Ammon's horn (tissue), 1 donor: ENCODE measurements around the gene TFR2.

Experiments
- DNase-seq: peaks from one replicate; pipeline ENCODE4 v3.0.0-alpha.2; 2016; ENCODE audit warnings: low spot score

TFR2 gene

GRCh38 chr7:100654908-100655831 lies 13.8 kb upstream of the TFR2 start:
- no peak for DNase-seq

- no peak for DNase-seq
Observed at GRCh38 chr7:100649826-100650565, 8.6 kb upstream of the TFR2 start.

GRCh38 chr7:100642534-100642907 lies 1.2 kb upstream of the TFR2 start:
- DNase-seq: no peak

- no peak for DNase-seq
Observed at GRCh38 chr7:100641860-100642533, 645 bp upstream of the TFR2 start.

- no peak for DNase-seq
Observed at GRCh38 chr7:100640517-100641440, 573 bp downstream of the TFR2 start.

- DNase-seq: no peak
Observed at GRCh38 chr7:100639995-100640516, 1.3 kb downstream of the TFR2 start.

GRCh38 chr7:100632951-100633717 lies 8.2 kb downstream of the TFR2 start:
- no peak for DNase-seq

- DNase-seq: no peak
Observed at GRCh38 chr7:100630066-100630465, 11.3 kb downstream of the TFR2 start.

GRCh38 chr7:100629117-100629716 lies 12.1 kb downstream of the TFR2 start:
- DNase-seq: no peak

- DNase-seq: no peak
Observed at GRCh38 chr7:100627238-100627549, 14.2 kb downstream of the TFR2 start.

GRCh38 chr7:100626530-100627237 lies 14.7 kb downstream of the TFR2 start:
- peak; percentile 73 for DNase-seq

GRCh38 chr7:100626055-100626454 lies 15.3 kb downstream of the TFR2 start:
- DNase-seq: no peak

GRCh38 chr7:100623951-100624824 lies 17.2 kb downstream of the TFR2 start:
- no peak for DNase-seq

GRCh38 chr7:100621554-100621953 lies 19.8 kb downstream of the TFR2 start:
- DNase-seq: no peak

- no peak for DNase-seq
Observed at GRCh38 chr7:100620804-100621203, 20.5 kb downstream of the TFR2 start.

GRCh38 chr7:100620239-100620638 lies 21.1 kb downstream of the TFR2 start:
- DNase-seq: no peak

GRCh38 chr7:100614308-100614861 lies 27.0 kb downstream of the TFR2 start:
- DNase-seq: no peak
